H9 (cell line): ENCODE results near the gene C1QBP. TPM values are rescaled to one million over a fixed set of nuclear protein-coding genes. Genes with fewer than 3 reads are reported as not detected.

Source experiments
- DNase-seq: peaks from one replicate; pipeline ENCODE4 v3.0.0-alpha.2; 2017
- H2AFZ ChIP-seq: one replicate; pipeline ENCODE4 v1.6.1; 2013; ENCODE audit warnings: mild to moderate bottlenecking, low read length, control low read depth, moderate library complexity
- H2AK5ac ChIP-seq: 2 replicates; pipeline ENCODE4 v1.6.1; 2013; ENCODE audit warnings: low read length, control low read depth, mixed read lengths; ENCODE audit not compliant: insufficient read length
- H2BK120ac ChIP-seq: one replicate; pipeline ENCODE4 v1.6.1; 2013; ENCODE audit warnings: low read depth, mild to moderate bottlenecking, low read length, control low read depth, inconsistent platforms; ENCODE audit not compliant: poor library complexity, severe bottlenecking
- H2BK12ac ChIP-seq: 2 replicates; pipeline ENCODE4 v1.6.1; 2013; ENCODE audit warnings: low read length, control low read depth, mixed read lengths, low read depth; ENCODE audit not compliant: insufficient read length
- H2BK15ac ChIP-seq: 2 replicates; pipeline ENCODE4 v1.6.1; 2013; ENCODE audit warnings: low read depth, low read length, control low read depth
- H2BK20ac ChIP-seq: one replicate; pipeline ENCODE4 v1.6.1; 2013; ENCODE audit warnings: low read depth, mild to moderate bottlenecking, low read length, control low read depth, inconsistent platforms; ENCODE audit not compliant: poor library complexity, severe bottlenecking
- H2BK5ac ChIP-seq: 2 replicates; pipeline ENCODE4 v1.6.1; 2013; ENCODE audit warnings: low read length, control low read depth, mixed read lengths; ENCODE audit not compliant: insufficient read length
- H3K14ac ChIP-seq: 2 replicates; pipeline ENCODE4 v1.6.1; 2013; ENCODE audit warnings: low read length, control low read depth; ENCODE audit not compliant: insufficient read depth
- H3K18ac ChIP-seq: 2 replicates; pipeline ENCODE4 v1.6.1; 2013; ENCODE audit warnings: low read depth, mild to moderate bottlenecking, mixed read lengths, low read length, control low read depth; ENCODE audit not compliant: insufficient read length
- H3K23ac ChIP-seq: 2 replicates; pipeline ENCODE4 v1.6.1; 2013; ENCODE audit warnings: low read length, control low read depth, mixed read lengths, low read depth; ENCODE audit not compliant: insufficient read length
- H3K23me2 ChIP-seq: 2 replicates; pipeline ENCODE4 v1.6.1; 2013; ENCODE audit warnings: low read depth, mild to moderate bottlenecking, mixed read lengths, low read length, control low read depth; ENCODE audit not compliant: insufficient read length, poor library complexity, severe bottlenecking
- H3K27ac ChIP-seq: 2 replicates; pipeline ENCODE4 v1.5.1; 2013; ENCODE audit warnings: low read length, control low read depth, mixed read lengths, low read depth; ENCODE audit not compliant: insufficient read length
- H3K27me3 ChIP-seq: 2 replicates; pipeline ENCODE4 v1.6.1; 2013; ENCODE audit warnings: low read length, control low read depth, inconsistent platforms; ENCODE audit not compliant: insufficient read depth
- H3K4ac ChIP-seq: 2 replicates; pipeline ENCODE4 v1.6.1; 2013; ENCODE audit warnings: low read depth, mild to moderate bottlenecking, control low read depth, inconsistent platforms, low read length, moderate library complexity
- H3K4me1 ChIP-seq: 2 replicates; pipeline ENCODE4 v1.6.1; 2013; ENCODE audit warnings: low read length, control low read depth, inconsistent platforms; ENCODE audit not compliant: insufficient read depth
- H3K4me2 ChIP-seq: 2 replicates; pipeline ENCODE4 v1.6.1; 2013; ENCODE audit warnings: low read length, control low read depth, mixed read lengths; ENCODE audit not compliant: insufficient read length, insufficient read depth
- H3K56ac ChIP-seq: 2 replicates; pipeline ENCODE4 v1.6.1; 2013; ENCODE audit warnings: low read depth, mild to moderate bottlenecking, mixed read lengths, low read length, control low read depth; ENCODE audit not compliant: insufficient read length
- H3K79me1 ChIP-seq: 2 replicates; pipeline ENCODE4 v1.6.1; 2013; ENCODE audit warnings: low read depth, mild to moderate bottlenecking, moderate library complexity, low read length, control low read depth, inconsistent platforms; ENCODE audit not compliant: insufficient read depth, poor library complexity, severe bottlenecking
- H3K79me2 ChIP-seq: 2 replicates; pipeline ENCODE4 v1.6.1; 2013; ENCODE audit warnings: low read length, control low read depth, inconsistent platforms; ENCODE audit not compliant: insufficient read depth
- H3K9ac ChIP-seq: 2 replicates; pipeline ENCODE4 v1.6.1; 2013; ENCODE audit warnings: low read length, control low read depth, mixed read lengths; ENCODE audit not compliant: insufficient read length; ENCODE audit errors: extremely low read depth
- H3K9me3 ChIP-seq: one replicate; pipeline ENCODE4 v1.6.1; 2013; ENCODE audit warnings: low read depth, low read length, inconsistent platforms; ENCODE audit not compliant: control insufficient read depth
- H3T11ph ChIP-seq: one replicate; pipeline ENCODE4 v1.6.1; 2013; ENCODE audit warnings: mild to moderate bottlenecking, low read length, control low read depth, inconsistent platforms
- H4K20me1 ChIP-seq: one replicate; pipeline ENCODE4 v1.6.1; 2013; ENCODE audit not compliant: control insufficient read depth, insufficient read length, insufficient read depth
- H4K5ac ChIP-seq: 2 replicates; pipeline ENCODE4 v1.6.1; 2013; ENCODE audit warnings: low read depth, mild to moderate bottlenecking, mixed read lengths, low read length, control low read depth; ENCODE audit not compliant: insufficient read length
- H4K8ac ChIP-seq: replicated peaks from 2 replicates; pipeline ENCODE4 v1.6.1; 2013; ENCODE audit warnings: low read length, control low read depth, mixed read lengths, low read depth; ENCODE audit not compliant: insufficient read length
- H4K91ac ChIP-seq: 2 replicates; pipeline ENCODE4 v1.6.1; 2013; ENCODE audit warnings: low read depth, mild to moderate bottlenecking, moderate library complexity, mixed read lengths, low read length, control low read depth; ENCODE audit not compliant: insufficient read length
- H3K27ac Mint-ChIP-seq, 3 experiments: 2 replicates in 2 of 3; 3 replicates in 1 of 3; pipeline ENCODE4 v1.8.0; 2020 to 2021; ENCODE audit warnings: mixed read lengths in 3 of 3, mild to moderate bottlenecking in 1 of 3, moderate library complexity in 1 of 3
- H3K27me3 Mint-ChIP-seq: 2 replicates; pipeline ENCODE4 v1.8.0; 2021; ENCODE audit warnings: low read depth, mild to moderate bottlenecking, moderate library complexity, mixed read lengths
- H3K36me3 Mint-ChIP-seq, 3 experiments: 2 replicates in 2 of 3; 3 replicates in 1 of 3; pipeline ENCODE4 v1.8.0; 2020 to 2021; ENCODE audit warnings: low read depth in 3 of 3, mixed read lengths in 3 of 3; ENCODE audit not compliant: insufficient read depth in 1 of 3
- H3K4me1 Mint-ChIP-seq, 2 experiments: 2 replicates each; pipeline ENCODE4 v1.8.0; 2020; ENCODE audit warnings: mixed read lengths in 2 of 2
- H3K4me3 Mint-ChIP-seq, 2 experiments: 2 replicates in 1 of 2; 3 replicates in 1 of 2; pipeline ENCODE4 v1.8.0; 2020 to 2021; ENCODE audit warnings: mild to moderate bottlenecking in 2 of 2, mixed read lengths in 2 of 2, moderate library complexity in 1 of 2
- H3K9me3 Mint-ChIP-seq, 2 experiments: 2 replicates in 1 of 2; 3 replicates in 1 of 2; pipeline ENCODE4 v1.8.0; 2020; ENCODE audit warnings: mild to moderate bottlenecking in 2 of 2, mixed read lengths in 2 of 2, moderate library complexity in 1 of 2
- CTCF ChIP-seq: fragments of 200-600 bp; sonication (generic); conservative IDR thresholded peaks from 3 replicates; pipeline ENCODE4 v1.8.0; 2021; ENCODE audit warnings: antibody characterized with exemption, mild to moderate bottlenecking
- WGBS: extraction: QIAGEN DNeasy Blood & Tissue Kit; methylation state at CpG from one replicate; pipeline ENCODE4 v1.1.7; 2013; ENCODE audit warnings: missing lambda C conversion rate, low lambda C conversion rate, mixed read lengths; ENCODE audit not compliant: insufficient read length; ENCODE audit errors: extremely low coverage; 5-methylcytosine and 5-hydroxymethylcytosine counted together
- total RNA-seq: library from RNA; stranded (reverse); gene quantifications from 2 replicates; pipeline ENCODE4 v1.2.1, GENCODE V29; 2021

C1QBP gene
- total RNA-seq, 1 experiment from 2014 or later, result 390 TPM

- Histone ChIP-seq H2BK5ac (no peak overlapping the region), H3K79me1 (peaks cover 5% of the 10 kb centered on the region), H4K8ac (no peak overlapping the region), H3K9ac (no peak overlapping the region), H3K4me1 (no peaks in the 10 kb centered on the region; the same call in 1 of the 2 replicates), H4K5ac (no peak overlapping the region), H3K79me2 (0 out of 2 replicates have a peak, but pooled peaks cover 1% of the 10 kb centered on the region), H3K4ac (no peak overlapping the region), H3K56ac (no peak overlapping the region), H2BK120ac (no peak overlapping the region), H3K18ac (no peak overlapping the region), H2AK5ac (no peak overlapping the region), H3K14ac (no peak overlapping the region), H3K4me2 (no peak overlapping the region), H3K23me2 (no peaks in the 10 kb centered on the region), H3K27me3 (no peaks in the 10 kb centered on the region), H3K27ac (no peak overlapping the region), H2BK20ac (no peak overlapping the region), H2BK12ac (no peak overlapping the region), H4K20me1 (no peaks in the 10 kb centered on the region), H3T11ph (no peak overlapping the region), H3K23ac (no peak overlapping the region), H2AFZ (no peak overlapping the region), H4K91ac (no peak overlapping the region), H3K9me3 (no peaks in the 10 kb centered on the region), H2BK15ac (no peak overlapping the region)
- no peak overlapping the region; a peak in 1 of 7 replicates for H3K27ac Mint-ChIP-seq
- no peaks in the 10 kb centered on the region for H3K9me3 Mint-ChIP-seq
- TF ChIP-seq CTCF, result no peak
- no peak for DNase-seq
- peaks cover 19 to 46% (median 29%) of the 10 kb centered on the region in 3 experiments; a peak in 6 of 7 replicates for H3K36me3 Mint-ChIP-seq
- no peaks in the 10 kb centered on the region for H3K27me3 Mint-ChIP-seq
- H3K4me3 Mint-ChIP-seq, result no peak overlapping the region
- no CpG with 5 or more reads among the region's 4 CpGs for whole genome bisulfite sequencing
- no peaks in the 10 kb centered on the region for H3K4me1 Mint-ChIP-seq
These were observed 33.6 kb downstream of the C1QBP start for GRCh38 chr17:5405400-5405799.
